Activated CD4-positive, CD25-positive, alpha-beta regulatory T cell treated with anti-CD3 and anti-CD28 coated beads, Interleukin-2, amount 50 U/mL, for 24 hours (primary cell): Measurements from ENCODE around the gene PSMC5.

ENCODE experiments used
- ATAC-seq, 2 donors: fragments of 150-1000 bp; cut with Tn5 transposase; one replicate each; pipeline ENCODE4 v1.10.0; 2021; ENCODE audit warnings: mild to moderate bottlenecking in 1 of 2, moderate library complexity in 1 of 2

Gene PSMC5

GRCh38 chr17:63821804-63822203 is 5.4 kb upstream of the PSMC5 start:
- no peak for ATAC-seq

- ATAC-seq: no peak
Measured at GRCh38 chr17:63822537-63822936, 4.7 kb upstream of the PSMC5 start.

GRCh38 chr17:63823659-63824331 is 3.4 kb upstream of the PSMC5 start:
- no peak for ATAC-seq

GRCh38 chr17:63824362-63824761 is 2.9 kb upstream of the PSMC5 start:
- ATAC-seq: no peak

- ATAC-seq: peak in 1 of 2 donors; percentile 2
Measured at GRCh38 chr17:63826468-63827001, 696 bp upstream of the PSMC5 start.

- ATAC-seq: no peak
Measured at GRCh38 chr17:63827801-63828221, 580 bp downstream of the PSMC5 start.

GRCh38 chr17:63828936-63829335 is 1.7 kb downstream of the PSMC5 start:
- ATAC-seq: no peak

- no peak for ATAC-seq
Measured at GRCh38 chr17:63830278-63830677, 3.0 kb downstream of the PSMC5 start.

GRCh38 chr17:63830904-63831491 is 3.8 kb downstream of the PSMC5 start:
- no peak for ATAC-seq

- no peak for ATAC-seq
Measured at GRCh38 chr17:63831505-63831904, 4.3 kb downstream of the PSMC5 start.

- ATAC-seq: no peak
Measured at GRCh38 chr17:63832014-63832413, 4.8 kb downstream of the PSMC5 start.

GRCh38 chr17:63832455-63832854 is 5.2 kb downstream of the PSMC5 start:
- ATAC-seq: no peak

GRCh38 chr17:63833026-63833740 is 6.0 kb downstream of the PSMC5 start:
- ATAC-seq: no peak

- no peak for ATAC-seq
Measured at GRCh38 chr17:63833741-63834373, 6.6 kb downstream of the PSMC5 start.

- ATAC-seq: peak; percentile 71 to 87
Measured at GRCh38 chr17:63834431-63835166, 7.4 kb downstream of the PSMC5 start.

- no peak for ATAC-seq
Measured at GRCh38 chr17:63835167-63835720, 8.0 kb downstream of the PSMC5 start.

- ATAC-seq: no peak
Measured at GRCh38 chr17:63836811-63837210, 9.6 kb downstream of the PSMC5 start.

GRCh38 chr17:63837480-63837879 is 10.2 kb downstream of the PSMC5 start:
- ATAC-seq: no peak

- no peak for ATAC-seq
Measured at GRCh38 chr17:63837962-63838600, 10.8 kb downstream of the PSMC5 start.

GRCh38 chr17:63838631-63839171 is 11.5 kb downstream of the PSMC5 start:
- no peak for ATAC-seq

- no peak for ATAC-seq
Measured at GRCh38 chr17:63840591-63841349, 13.5 kb downstream of the PSMC5 start.
